IMR-90 (cell line): ENCODE results near the gene FDX1. TPM values are rescaled to one million over a fixed set of nuclear protein-coding genes. Genes with fewer than 3 reads are reported as not detected.

Experiments used
- ATAC-seq: fragments of 200-7000 bp; cut with Tn5 transposase; 2 replicates; pipeline ENCODE4 v1.9.1; 2020; ENCODE audit warnings: low read depth, mild to moderate bottlenecking, moderate library complexity
- BruUV-seq: library from RNA; stranded (reverse); fragments of 400-500 nt; replicated peaks from 2 replicates; lab custom pipeline; 2021; lab: Mats Ljungman, UMichigan
- CTCF ChIA-PET: fragments of 300-600 bp; formaldehyde crosslinking; extraction: SDS; loops from one replicate; lab custom pipeline; 2021; ENCODE audit warnings: antibody characterized with exemption; lab: Yijun Ruan, JAX
- POLR2A ChIA-PET: fragments of 300-600 bp; sonication (Branson Sonifier 250); formaldehyde crosslinking; loops from one replicate; lab custom pipeline; 2022; ENCODE audit warnings: antibody characterized with exemption; ENCODE audit not compliant: unreplicated experiment; lab: Charles Lee
- DNase-seq: peaks from one replicate; pipeline ENCODE4 v3.0.0; 2013
- H2AFZ ChIP-seq: replicated peaks from 2 replicates; pipeline ENCODE3; 2013; ENCODE audit warnings: low read length, mild to moderate bottlenecking; ENCODE audit not compliant: poor library complexity
- H2AK5ac ChIP-seq: 2 replicates; pipeline ENCODE4 v1.6.1; 2013; ENCODE audit warnings: low read depth, low read length, inconsistent platforms
- H2AK9ac ChIP-seq: replicated peaks from 2 replicates; pipeline ENCODE3; 2013; ENCODE audit warnings: mild to moderate bottlenecking, low read depth, low read length, moderate library complexity; ENCODE audit not compliant: poor library complexity
- H2BK120ac ChIP-seq: 2 replicates; pipeline ENCODE4 v1.6.1; 2013; ENCODE audit warnings: low read depth, low read length, inconsistent platforms
- H2BK15ac ChIP-seq: 3 replicates; pipeline ENCODE4 v1.6.1; 2013; ENCODE audit warnings: low read depth, low read length, inconsistent platforms
- H2BK20ac ChIP-seq: 2 replicates; pipeline ENCODE4 v1.6.1; 2013; ENCODE audit warnings: low read depth, mild to moderate bottlenecking, inconsistent platforms, low read length, moderate library complexity
- H2BK5ac ChIP-seq: 2 replicates; pipeline ENCODE4 v1.6.1; 2013; ENCODE audit warnings: mild to moderate bottlenecking, low read depth, low read length, inconsistent platforms; ENCODE audit not compliant: poor library complexity, severe bottlenecking
- H3K14ac ChIP-seq: replicated peaks from 2 replicates; pipeline ENCODE4 v1.6.1; 2013; ENCODE audit warnings: low read depth, low read length, inconsistent platforms
- H3K18ac ChIP-seq: 2 replicates; pipeline ENCODE4 v1.6.1; 2013; ENCODE audit warnings: low read depth, low read length, control low read depth
- H3K23ac ChIP-seq: 2 replicates; pipeline ENCODE4 v1.6.1; 2013; ENCODE audit warnings: low read depth, low read length, inconsistent platforms
- H3K27ac ChIP-seq: 2 replicates; pipeline ENCODE4 v1.5.1; 2013; ENCODE audit warnings: mild to moderate bottlenecking, control low read depth, low read length; ENCODE audit not compliant: insufficient read depth
- H3K27me3 ChIP-seq: 2 replicates; pipeline ENCODE4 v1.6.1; 2013; ENCODE audit warnings: low read length; ENCODE audit not compliant: control insufficient read depth, insufficient read depth
- H3K36me3 ChIP-seq: 2 replicates; pipeline ENCODE4 v1.6.1; 2013; ENCODE audit warnings: low read length, mixed read lengths; ENCODE audit not compliant: control insufficient read depth, insufficient read depth
- H3K4ac ChIP-seq: 2 replicates; pipeline ENCODE4 v1.6.1; 2013; ENCODE audit warnings: low read depth, low read length, inconsistent platforms
- H3K4me1 ChIP-seq: 2 replicates; pipeline ENCODE4 v1.6.1; 2013; ENCODE audit warnings: low read length, mixed read lengths; ENCODE audit not compliant: control insufficient read depth, insufficient read depth
- H3K4me2 ChIP-seq: 2 replicates; pipeline ENCODE4 v1.6.1; 2013; ENCODE audit warnings: low read depth, mild to moderate bottlenecking, control low read depth, low read length, moderate library complexity
- H3K4me3 ChIP-seq: 2 replicates; pipeline ENCODE4 v1.5.1; 2013; ENCODE audit warnings: low read depth, mild to moderate bottlenecking, control low read depth, low read length, moderate library complexity; ENCODE audit not compliant: insufficient read depth
- H3K56ac ChIP-seq: 2 replicates; pipeline ENCODE4 v1.6.1; 2013; ENCODE audit warnings: low read length, inconsistent platforms; ENCODE audit not compliant: insufficient read depth; ENCODE audit errors: extremely low read depth
- H3K79me1 ChIP-seq, 2 experiments: 2 replicates each; pipeline ENCODE4 v1.6.1; 2013; ENCODE audit warnings: low read length in 2 of 2, inconsistent platforms in 1 of 2, low read depth in 1 of 2
- H3K9ac ChIP-seq: 2 replicates; pipeline ENCODE4 v1.6.1; 2013; ENCODE audit warnings: low read depth, low read length, control low read depth
- H3K9me1 ChIP-seq: 2 replicates; pipeline ENCODE4 v1.6.1; 2013; ENCODE audit warnings: low read length, inconsistent platforms; ENCODE audit not compliant: insufficient read depth
- H3K9me3 ChIP-seq: 2 replicates; pipeline ENCODE4 v1.6.1; 2013; ENCODE audit warnings: low read length; ENCODE audit not compliant: control insufficient read depth, insufficient read depth
- H4K20me1 ChIP-seq: 2 replicates; pipeline ENCODE4 v1.6.1; 2013; ENCODE audit warnings: low read length, inconsistent platforms; ENCODE audit not compliant: insufficient read depth
- H4K5ac ChIP-seq: 2 replicates; pipeline ENCODE4 v1.6.1; 2013; ENCODE audit warnings: mild to moderate bottlenecking, low read depth, low read length, control low read depth
- H4K8ac ChIP-seq, 2 experiments: 2 replicates each; pipeline ENCODE4 v1.6.1; 2013; ENCODE audit warnings: low read depth in 2 of 2, low read length in 2 of 2, control low read depth in 1 of 2, inconsistent platforms in 1 of 2
- H4K91ac ChIP-seq: 2 replicates; pipeline ENCODE4 v1.6.1; 2013; ENCODE audit warnings: low read depth, low read length, inconsistent platforms; ENCODE audit not compliant: insufficient read depth
- CEBPB ChIP-seq: IDR thresholded peaks from 2 replicates; pipeline ENCODE4 v1.6.1; 2012; ENCODE audit warnings: low read depth, low read length, improper control_type of control experiment
- CHD1 ChIP-seq: IDR thresholded peaks from 2 replicates; pipeline ENCODE4 v1.6.1; 2012; ENCODE audit warnings: low read depth, low read length, improper control_type of control experiment
- FOS ChIP-seq: fragments of 150-350 bp; IDR thresholded peaks from 2 replicates; pipeline ENCODE4 v1.6.1; 2016; ENCODE audit warnings: low read depth, low read length
- MAFK ChIP-seq: IDR thresholded peaks from 2 replicates; pipeline ENCODE4 v1.6.1; 2012; ENCODE audit warnings: low read depth, low read length, improper control_type of control experiment
- MAZ ChIP-seq: IDR thresholded peaks from 2 replicates; pipeline ENCODE4 v1.6.1; 2012; ENCODE audit warnings: low read depth, mild to moderate bottlenecking, low read length, improper control_type of control experiment, moderate library complexity, borderline replicate concordance
- NFE2L2 ChIP-seq: fragments of 150-350 bp; IDR thresholded peaks from 2 replicates; pipeline ENCODE4 v1.6.1; 2016; ENCODE audit warnings: low read depth, mild to moderate bottlenecking, low read length
- POLR2A ChIP-seq: IDR thresholded peaks from 2 replicates; pipeline ENCODE4 v1.6.1; 2012; ENCODE audit warnings: mild to moderate bottlenecking, low read depth, low read length
- RAD21 ChIP-seq: IDR thresholded peaks from 2 replicates; pipeline ENCODE4 v1.6.1; 2012; ENCODE audit warnings: low read length, improper control_type of control experiment
- RCOR1 ChIP-seq: IDR thresholded peaks from 2 replicates; pipeline ENCODE4 v1.6.1; 2012; ENCODE audit warnings: mild to moderate bottlenecking, low read length, improper control_type of control experiment; ENCODE audit not compliant: insufficient replicate concordance
- RFX5 ChIP-seq: IDR thresholded peaks from 2 replicates; pipeline ENCODE4 v1.8.0; 2012; ENCODE audit warnings: low read depth, mild to moderate bottlenecking, low read length, moderate library complexity
- SMC3 ChIP-seq: fragments of 150-350 bp; IDR thresholded peaks from 2 replicates; pipeline ENCODE4 v1.6.1; 2016; ENCODE audit warnings: low read depth, mild to moderate bottlenecking, antibody characterized with exemption, low read length, moderate library complexity
- WGBS, 2 experiments: methylation state at CpG; one replicate each; pipeline versions ENCODE4 v1.1.5 to v1.1.7; 2013; ENCODE audit warnings: missing lambda C conversion rate in 2 of 2; ENCODE audit not compliant: insufficient read length in 1 of 2; ENCODE audit errors: extremely low coverage in 2 of 2; 5-methylcytosine and 5-hydroxymethylcytosine counted together
- dilution Hi-C: fragments of 300-500 bp; cut with HindIII; formaldehyde crosslinking; loops from one replicate; pipeline ENCODE4 v1.14.3; 2018; ENCODE audit warnings: low sequenced_read_pairs; ENCODE audit not compliant: unreplicated experiment
- in situ Hi-C: fragments of 300-500 bp; cut with MboI; formaldehyde crosslinking; loops from 3 replicates; pipeline ENCODE4 v1.14.3; 2019; ENCODE audit warnings: low sequenced_read_pairs, inconsistent platforms, mixed read lengths
- intact Hi-C: fragments of 100-400 bp; cut with micrococcal nuclease; formaldehyde crosslinking; loops from 2 replicates; pipeline ENCODE4 v1.10.0; 2022
- polyA plus RNA-seq, 3 experiments: library from polyadenylated mRNA; depleted of rRNA; stranded (reverse); fragments of >200 nt; gene quantifications; 2 replicates each; pipeline ENCODE4 v1.2.3, GENCODE V29; 2012; ENCODE audit warnings: low replicate concordance in 1 of 3
- total RNA-seq: library from RNA; depleted of rRNA; stranded (reverse); fragments of >200 nt; gene quantifications from 2 replicates; pipeline ENCODE4 v1.2.3, GENCODE V29; 2012
- TF ChIP-seq, protein P1 (sequence below): fragments of 150-350 bp; IDR thresholded peaks from 2 replicates; pipeline ENCODE4 v1.6.1; 2017; ENCODE audit warnings: mild to moderate bottlenecking, antibody characterized with exemption, low read length, low read depth
- TF ChIP-seq, protein P2 (sequence below): conservative IDR thresholded peaks from 2 replicates; pipeline ENCODE4 v1.5.1; 2012; ENCODE audit warnings: mild to moderate bottlenecking, low read depth, low read length, improper control_type of control experiment

The FDX1 gene
- total and polyA plus RNA-seq, 2 of the 4 experiments (the other 2 are of a cell fraction) = 4.3 to 5.1 TPM

DNA sequence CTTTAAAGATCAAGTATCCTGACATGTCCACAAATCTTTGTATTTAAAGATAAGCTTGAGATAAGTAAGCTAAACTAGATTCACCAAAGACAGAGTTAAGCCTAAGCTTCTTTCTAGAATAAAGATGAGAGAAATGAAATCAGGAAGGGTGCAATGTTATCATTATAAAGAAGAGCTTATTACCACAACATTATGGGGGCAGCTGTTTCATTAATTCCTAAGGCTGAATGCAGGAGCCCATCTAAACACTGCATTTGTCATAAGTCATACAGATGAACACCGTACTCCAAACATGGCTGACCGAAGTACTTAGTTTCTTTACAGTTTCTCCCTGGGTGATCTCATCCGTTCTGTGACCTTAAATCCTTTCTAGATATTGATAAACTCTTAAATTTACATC, 16.3 kb downstream of the FDX1 start:
- Histone ChIP-seq H3K9me1 (peaks cover 6% of the 10 kb centered on the region), H3K56ac (no peak overlapping the region), H3K9me3 (no peaks in the 10 kb centered on the region; the same call in 1 of the 2 replicates), H3K18ac (no peak overlapping the region), H3K9ac (no peak overlapping the region), H3K4ac (no peak overlapping the region), H2BK120ac (no peak overlapping the region), H2BK15ac (no peak overlapping the region), H4K20me1 (peaks cover 3% of the 10 kb centered on the region; the same call in 1 of the 2 replicates), H2AK9ac (no peak overlapping the region), H3K23ac (no peak overlapping the region), H3K27ac (no peak overlapping the region), H3K4me2 (no peak overlapping the region), H4K8ac (no peak overlapping the region), H4K91ac (no peak overlapping the region), H3K4me1 (no peaks in the 10 kb centered on the region), H3K14ac (no peak overlapping the region), H3K4me3 (no peak overlapping the region), H2AK5ac (no peak overlapping the region), H2BK5ac (no peak overlapping the region), H2AFZ (no peak overlapping the region), H4K5ac (no peak overlapping the region), H2BK20ac (no peak overlapping the region), H3K27me3 (no peaks in the 10 kb centered on the region), H3K79me1 (peaks cover 0 to 40% of the 10 kb centered on the region in 2 experiments; a peak in 3 of 4 replicates), H3K36me3 (peaks cover 5% of the 10 kb centered on the region)
- dilution Hi-C loops (no loop called here), in situ Hi-C loops (no loop called here), intact Hi-C loops (no loop called here)
- CTCF ChIA-PET = interaction anchor here (0.7 to 0.8 kb wide), 2 partner anchors 16 to 18 kb away, joined by 3 read pairs; no protein-coding TSS in a partner anchor
- POLR2A ChIA-PET = no interaction called here
- WGBS, 2 experiments = 100% methylated on average over 2 of the region's 3 CpGs; no CpG with 5 or more reads in 1 of the 2 experiments
- no TSS peak for BruUV-seq
- TF ChIP-seq NFE2L2 = no peak
- TF ChIP-seq RAD21 = no peak
- no peak for TF ChIP-seq MAFK
- no peak for TF ChIP-seq RCOR1
- no peak for TF ChIP-seq SMC3
- TF ChIP-seq, protein P1, sequence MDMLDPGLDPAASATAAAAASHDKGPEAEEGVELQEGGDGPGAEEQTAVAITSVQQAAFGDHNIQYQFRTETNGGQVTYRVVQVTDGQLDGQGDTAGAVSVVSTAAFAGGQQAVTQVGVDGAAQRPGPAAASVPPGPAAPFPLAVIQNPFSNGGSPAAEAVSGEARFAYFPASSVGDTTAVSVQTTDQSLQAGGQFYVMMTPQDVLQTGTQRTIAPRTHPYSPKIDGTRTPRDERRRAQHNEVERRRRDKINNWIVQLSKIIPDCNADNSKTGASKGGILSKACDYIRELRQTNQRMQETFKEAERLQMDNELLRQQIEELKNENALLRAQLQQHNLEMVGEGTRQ = no peak
- TF ChIP-seq MAZ = no peak
- no peak for TF ChIP-seq POLR2A
- no peak for TF ChIP-seq RFX5
- no peak for TF ChIP-seq CHD1
- no peak for TF ChIP-seq FOS
- no peak for TF ChIP-seq CEBPB
- TF ChIP-seq, protein P2, sequence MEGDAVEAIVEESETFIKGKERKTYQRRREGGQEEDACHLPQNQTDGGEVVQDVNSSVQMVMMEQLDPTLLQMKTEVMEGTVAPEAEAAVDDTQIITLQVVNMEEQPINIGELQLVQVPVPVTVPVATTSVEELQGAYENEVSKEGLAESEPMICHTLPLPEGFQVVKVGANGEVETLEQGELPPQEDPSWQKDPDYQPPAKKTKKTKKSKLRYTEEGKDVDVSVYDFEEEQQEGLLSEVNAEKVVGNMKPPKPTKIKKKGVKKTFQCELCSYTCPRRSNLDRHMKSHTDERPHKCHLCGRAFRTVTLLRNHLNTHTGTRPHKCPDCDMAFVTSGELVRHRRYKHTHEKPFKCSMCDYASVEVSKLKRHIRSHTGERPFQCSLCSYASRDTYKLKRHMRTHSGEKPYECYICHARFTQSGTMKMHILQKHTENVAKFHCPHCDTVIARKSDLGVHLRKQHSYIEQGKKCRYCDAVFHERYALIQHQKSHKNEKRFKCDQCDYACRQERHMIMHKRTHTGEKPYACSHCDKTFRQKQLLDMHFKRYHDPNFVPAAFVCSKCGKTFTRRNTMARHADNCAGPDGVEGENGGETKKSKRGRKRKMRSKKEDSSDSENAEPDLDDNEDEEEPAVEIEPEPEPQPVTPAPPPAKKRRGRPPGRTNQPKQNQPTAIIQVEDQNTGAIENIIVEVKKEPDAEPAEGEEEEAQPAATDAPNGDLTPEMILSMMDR = no peak
- ATAC-seq (no peak), DNase-seq (no peak)
